Measurements from ENCODE around the gene CACNG7.

- TF ChIP-seq POLR2A (IDR thresholded peaks at IDR 0.05) (no peak), CTCF (IDR thresholded peaks at IDR 0.05) (no peak)
Observed at GRCh38 chr19:53871454-53871853, 37.6 kb upstream of the CACNG7 start.
